ENCODE measurements around the gene CABP2.
A peak's percentile ranks its signal among the peaks of the same experiment; 100 is the strongest.
"Not testable (repeated sequence)": the region's sequence is repeated elsewhere in the genome, so short reads cannot be mapped to it uniquely, and the experiment has no call there.

CABP2 gene

DNA sequence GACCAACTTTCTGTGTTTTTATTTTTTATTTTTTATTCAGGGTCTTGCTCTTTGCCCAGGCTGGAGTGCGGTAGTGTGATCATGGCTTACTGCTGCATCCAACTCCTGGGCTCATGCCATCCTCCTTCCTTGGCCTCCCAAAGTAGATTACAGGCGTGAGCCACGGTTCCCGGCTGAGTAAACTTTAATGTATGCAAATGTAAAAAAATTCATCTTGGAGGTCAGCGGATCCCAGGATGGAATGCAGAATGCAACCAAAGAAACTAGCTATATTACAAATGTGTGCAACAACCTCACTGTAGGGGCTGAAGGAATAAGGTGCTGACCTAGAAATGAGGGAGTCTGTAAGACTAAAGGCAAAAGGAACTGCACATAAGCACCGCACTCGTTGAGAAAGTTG is 9.1 kb downstream of the CABP2 start (continued):
- TF ChIP-seq, protein P1, sequence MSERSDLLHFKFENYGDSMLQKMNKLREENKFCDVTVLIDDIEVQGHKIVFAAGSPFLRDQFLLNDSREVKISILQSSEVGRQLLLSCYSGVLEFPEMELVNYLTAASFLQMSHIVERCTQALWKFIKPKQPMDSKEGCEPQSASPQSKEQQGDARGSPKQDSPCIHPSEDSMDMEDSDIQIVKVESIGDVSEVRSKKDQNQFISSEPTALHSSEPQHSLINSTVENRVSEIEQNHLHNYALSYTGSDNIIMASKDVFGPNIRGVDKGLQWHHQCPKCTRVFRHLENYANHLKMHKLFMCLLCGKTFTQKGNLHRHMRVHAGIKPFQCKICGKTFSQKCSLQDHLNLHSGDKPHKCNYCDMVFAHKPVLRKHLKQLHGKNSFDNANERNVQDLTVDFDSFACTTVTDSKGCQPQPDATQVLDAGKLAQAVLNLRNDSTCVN (tag by site-specific recombination; optimal IDR thresholded peaks at IDR 0.05) = no peak
- TF ChIP-seq ZNF354C (tag by site-specific recombination; IDR thresholded peaks at IDR 0.05; ENCODE audit: borderline replicate concordance, low read depth) (no peak), ZNF155 (tag by site-specific recombination; IDR thresholded peaks at IDR 0.05) (no peak)

DNA sequence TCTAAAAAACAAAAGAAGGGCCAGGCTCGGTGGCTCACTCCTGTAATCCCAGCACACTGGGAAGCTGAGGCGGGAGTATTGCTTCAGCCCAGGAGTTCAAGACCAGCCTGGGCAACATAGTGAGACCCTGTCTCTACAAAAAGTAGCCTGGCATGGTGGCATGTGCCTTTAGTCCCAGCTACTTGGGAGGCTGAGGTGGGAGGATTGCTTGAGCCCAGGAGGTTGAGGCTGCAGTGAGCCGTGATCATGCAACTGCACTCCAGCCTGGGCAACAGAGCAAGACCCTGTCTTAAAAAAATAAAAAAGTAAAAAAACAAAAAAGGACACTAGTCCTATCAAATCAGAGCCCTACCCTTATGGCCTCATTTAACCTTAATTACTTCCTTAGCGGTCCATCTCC is 11.7 kb downstream of the CABP2 start:
- CTCF ChIA-PET; H3K4me3 ChIP-seq (ENCODE audit: low read depth, low read length); H3K27ac ChIP-seq (ENCODE audit: extremely low read depth, low read depth, low read length); H3K4me1 ChIP-seq (ENCODE audit: control insufficient read depth, insufficient read depth, low read length); H3K36me3 ChIP-seq (ENCODE audit: control insufficient read depth in 2 of 2, insufficient read depth in 1 of 2, low read length in 2 of 2); POLR2A ChIA-PET; H3K9me3 ChIP-seq (ENCODE audit: control insufficient read depth, insufficient read depth, low read depth, low read length): not testable (repeated sequence)
- TF ChIP-seq ZNF121 (tag by site-specific recombination; IDR thresholded peaks at IDR 0.05) = peak; percentile 69

DNA sequence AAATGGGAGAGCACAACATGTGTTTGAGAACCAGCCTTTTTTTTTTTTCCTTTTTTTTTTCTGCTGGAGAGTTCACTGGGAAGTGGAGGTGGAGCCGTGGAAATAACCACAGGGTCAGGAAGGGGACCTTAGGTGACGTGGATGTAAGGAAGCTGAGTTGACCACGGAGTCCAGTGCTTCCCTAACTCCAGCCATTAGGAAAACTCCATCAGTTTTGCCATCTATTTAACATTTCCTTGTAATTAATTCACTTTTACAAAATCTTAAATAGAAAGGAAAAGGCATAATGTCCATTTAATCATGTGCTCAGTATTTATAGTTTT is 13.3 kb downstream of the CABP2 start:
- H3K9me3 ChIP-seq (ENCODE audit: control insufficient read depth, insufficient read depth, low read depth, low read length) = no peaks in the 10 kb centered on the region
- H3K36me3 ChIP-seq (ENCODE audit: control insufficient read depth in 2 of 2, insufficient read depth in 1 of 2, low read length in 2 of 2) = peaks cover 0 to 6% of the 10 kb centered on the region in 2 experiments; a peak in 1 of 3 replicates
- no peaks in the 10 kb centered on the region for H3K4me1 ChIP-seq (ENCODE audit: control insufficient read depth, insufficient read depth, low read length)
- POLR2A ChIA-PET = no interaction called here
- no peak overlapping the region for H3K27ac ChIP-seq (ENCODE audit: extremely low read depth, low read depth, low read length)
- no peak for TF ChIP-seq ZNF138 (tag by site-specific recombination; IDR thresholded peaks at IDR 0.05; ENCODE audit: borderline replicate concordance)
- no peak for TF ChIP-seq ZNF473 (tag by site-specific recombination; IDR thresholded peaks at IDR 0.05)
- TF ChIP-seq MYNN (tag by site-specific recombination; IDR thresholded peaks at IDR 0.05; ENCODE audit: borderline replicate concordance) = no peak
- TF ChIP-seq ZNF48 (tag by site-specific recombination; IDR thresholded peaks at IDR 0.05) = no peak
- TF ChIP-seq, protein P2, sequence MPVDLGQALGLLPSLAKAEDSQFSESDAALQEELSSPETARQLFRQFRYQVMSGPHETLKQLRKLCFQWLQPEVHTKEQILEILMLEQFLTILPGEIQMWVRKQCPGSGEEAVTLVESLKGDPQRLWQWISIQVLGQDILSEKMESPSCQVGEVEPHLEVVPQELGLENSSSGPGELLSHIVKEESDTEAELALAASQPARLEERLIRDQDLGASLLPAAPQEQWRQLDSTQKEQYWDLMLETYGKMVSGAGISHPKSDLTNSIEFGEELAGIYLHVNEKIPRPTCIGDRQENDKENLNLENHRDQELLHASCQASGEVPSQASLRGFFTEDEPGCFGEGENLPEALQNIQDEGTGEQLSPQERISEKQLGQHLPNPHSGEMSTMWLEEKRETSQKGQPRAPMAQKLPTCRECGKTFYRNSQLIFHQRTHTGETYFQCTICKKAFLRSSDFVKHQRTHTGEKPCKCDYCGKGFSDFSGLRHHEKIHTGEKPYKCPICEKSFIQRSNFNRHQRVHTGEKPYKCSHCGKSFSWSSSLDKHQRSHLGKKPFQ (tag by site-specific recombination; IDR thresholded peaks at IDR 0.05) = no peak
- TF ChIP-seq MZF1 (tag by site-specific recombination; IDR thresholded peaks at IDR 0.05; ENCODE audit: borderline replicate concordance) = no peak
- no peak for TF ChIP-seq ZBTB21 (tag by site-specific recombination; IDR thresholded peaks at IDR 0.05)
- no peak for TF ChIP-seq ZNF2 (tag by site-specific recombination; IDR thresholded peaks at IDR 0.05)
- no peak for TF ChIP-seq ZNF596 (tag by site-specific recombination; IDR thresholded peaks at IDR 0.05)
- TF ChIP-seq GLI4 (tag by site-specific recombination; IDR thresholded peaks at IDR 0.05) = no peak
- no peak for TF ChIP-seq GLIS1 (tag by site-specific recombination; IDR thresholded peaks at IDR 0.05)
- H3K4me3 ChIP-seq (ENCODE audit: low read depth, low read length) = no peak overlapping the region
- CTCF ChIA-PET = no interaction called here

DNA sequence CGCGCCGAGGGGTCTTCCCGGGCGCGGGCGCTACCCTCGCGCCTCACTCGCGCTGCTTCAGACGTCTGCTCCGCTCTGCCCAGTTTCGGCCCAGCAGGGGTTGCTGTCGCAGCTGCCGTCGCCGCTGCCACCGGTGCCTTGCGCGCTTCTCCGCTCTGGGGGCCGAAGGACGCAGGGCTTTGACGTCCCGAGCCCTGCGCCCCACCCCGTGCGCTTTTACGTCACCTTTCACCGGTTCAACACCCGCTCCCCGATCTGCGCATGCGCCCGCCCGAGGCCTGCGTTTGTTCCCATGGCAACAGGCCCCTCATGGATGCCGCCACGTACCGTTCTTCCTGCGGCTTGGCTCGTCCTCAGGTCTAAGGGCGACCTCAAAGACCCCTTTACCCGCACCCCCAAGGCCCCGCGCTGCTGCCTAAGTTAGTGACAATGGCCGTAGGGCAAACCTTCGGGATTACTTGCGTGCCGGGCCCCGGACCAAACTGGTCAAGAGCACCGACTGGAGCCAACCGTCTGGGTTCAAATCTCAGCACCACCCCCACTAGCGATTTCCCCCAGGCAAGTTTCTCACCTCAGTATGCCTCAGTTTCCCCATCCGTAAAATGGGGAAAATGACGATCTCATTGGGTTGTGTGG is 14.6 kb downstream of the CABP2 start:
- Histone ChIP-seq H3K36me3 (ENCODE audit: control insufficient read depth in 2 of 2, insufficient read depth in 1 of 2, low read length in 2 of 2) (peaks cover 0 to 6% of the 10 kb centered on the region in 2 experiments; a peak in 1 of 3 replicates), H3K4me1 (ENCODE audit: control insufficient read depth, insufficient read depth, low read length) (no peaks in the 10 kb centered on the region), H3K9me3 (ENCODE audit: control insufficient read depth, insufficient read depth, low read depth, low read length) (no peaks in the 10 kb centered on the region), H3K4me3 (ENCODE audit: low read depth, low read length) (peak overlapping the region; percentile 90), H3K27ac (ENCODE audit: extremely low read depth, low read depth, low read length) (no peak overlapping the region; the same call in 1 of the 2 replicates)
- POLR2A ChIA-PET = no interaction called here
- CTCF ChIA-PET = no interaction called here
- TF ChIP-seq SP3 (tag by site-specific recombination; IDR thresholded peaks at IDR 0.05) (no peak; the same call in 1 of the 2 replicates), ZNF112 (tag by site-specific recombination; IDR thresholded peaks at IDR 0.05) (no peak), ZNF561 (tag by site-specific recombination; IDR thresholded peaks at IDR 0.05; ENCODE audit: borderline replicate concordance) (no peak), ZNF140 (tag by site-specific recombination; IDR thresholded peaks at IDR 0.05) (no peak), ZSCAN16 (tag by site-specific recombination; IDR thresholded peaks at IDR 0.05) (no peak), ZNF677 (tag by site-specific recombination; IDR thresholded peaks at IDR 0.05) (no peak), ZNF132 (tag by site-specific recombination; IDR thresholded peaks at IDR 0.05; ENCODE audit: borderline replicate concordance) (no peak), GLIS2 (tag by site-specific recombination; IDR thresholded peaks at IDR 0.05) (peak; percentile 81), ZNF324 (tag by site-specific recombination; IDR thresholded peaks at IDR 0.05) (no peak), ZNF426 (tag by site-specific recombination; IDR thresholded peaks at IDR 0.05) (no peak)
- TF ChIP-seq, protein P3, sequence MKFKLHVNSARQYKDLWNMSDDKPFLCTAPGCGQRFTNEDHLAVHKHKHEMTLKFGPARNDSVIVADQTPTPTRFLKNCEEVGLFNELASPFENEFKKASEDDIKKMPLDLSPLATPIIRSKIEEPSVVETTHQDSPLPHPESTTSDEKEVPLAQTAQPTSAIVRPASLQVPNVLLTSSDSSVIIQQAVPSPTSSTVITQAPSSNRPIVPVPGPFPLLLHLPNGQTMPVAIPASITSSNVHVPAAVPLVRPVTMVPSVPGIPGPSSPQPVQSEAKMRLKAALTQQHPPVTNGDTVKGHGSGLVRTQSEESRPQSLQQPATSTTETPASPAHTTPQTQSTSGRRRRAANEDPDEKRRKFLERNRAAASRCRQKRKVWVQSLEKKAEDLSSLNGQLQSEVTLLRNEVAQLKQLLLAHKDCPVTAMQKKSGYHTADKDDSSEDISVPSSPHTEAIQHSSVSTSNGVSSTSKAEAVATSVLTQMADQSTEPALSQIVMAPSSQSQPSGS (tag by site-specific recombination; IDR thresholded peaks at IDR 0.05; ENCODE audit: low read depth) = peak; percentile 28; the same call in 1 of the 2 replicates
- TF ChIP-seq, protein P4, sequence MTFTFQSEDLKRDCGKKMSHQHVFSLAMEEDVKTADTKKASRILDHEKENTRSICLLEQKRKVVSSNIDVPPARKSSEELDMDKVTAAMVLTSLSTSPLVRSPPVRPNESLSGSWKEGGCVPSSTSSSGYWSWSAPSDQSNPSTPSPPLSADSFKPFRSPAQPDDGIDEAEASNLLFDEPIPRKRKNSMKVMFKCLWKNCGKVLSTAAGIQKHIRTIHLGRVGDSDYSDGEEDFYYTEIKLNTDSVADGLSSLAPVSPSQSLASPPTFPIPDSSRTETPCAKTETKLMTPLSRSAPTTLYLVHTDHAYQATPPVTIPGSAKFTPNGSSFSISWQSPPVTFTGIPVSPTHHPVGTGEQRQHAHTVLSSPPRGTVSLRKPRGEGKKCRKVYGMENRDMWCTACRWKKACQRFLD (tag by site-specific recombination; IDR thresholded peaks at IDR 0.05) = peak; percentile 78; the same call in 1 of the 2 replicates

All from HEK293 (cell line).